Fibroblast of villous mesenchyme (primary cell): ENCODE measurements around the gene NECTIN1. TPM values are rescaled to one million over a fixed set of nuclear protein-coding genes. Genes with fewer than 3 reads are reported as not detected.

ENCODE experiments used
- DNase-seq: peaks from one replicate; pipeline ENCODE4 v3.0.0-alpha.2; 2010; ENCODE audit warnings: low read depth
- H3K4me3 ChIP-seq: 2 replicates; pipeline ENCODE4 v1.5.1; 2011; ENCODE audit warnings: low read depth, mild to moderate bottlenecking, low read length
- total RNA-seq: library from RNA; depleted of rRNA; stranded (reverse); fragments of >200 nt; gene quantifications from 2 replicates; pipeline ENCODE4 v1.2.3, GENCODE V29; 2012
- TF ChIP-seq, protein P1 (sequence below): IDR thresholded peaks from 2 replicates; pipeline ENCODE4 v1.5.1; 2012; ENCODE audit warnings: low read depth, mild to moderate bottlenecking, low read length; ENCODE audit not compliant: insufficient read depth

Gene NECTIN1, protein sequence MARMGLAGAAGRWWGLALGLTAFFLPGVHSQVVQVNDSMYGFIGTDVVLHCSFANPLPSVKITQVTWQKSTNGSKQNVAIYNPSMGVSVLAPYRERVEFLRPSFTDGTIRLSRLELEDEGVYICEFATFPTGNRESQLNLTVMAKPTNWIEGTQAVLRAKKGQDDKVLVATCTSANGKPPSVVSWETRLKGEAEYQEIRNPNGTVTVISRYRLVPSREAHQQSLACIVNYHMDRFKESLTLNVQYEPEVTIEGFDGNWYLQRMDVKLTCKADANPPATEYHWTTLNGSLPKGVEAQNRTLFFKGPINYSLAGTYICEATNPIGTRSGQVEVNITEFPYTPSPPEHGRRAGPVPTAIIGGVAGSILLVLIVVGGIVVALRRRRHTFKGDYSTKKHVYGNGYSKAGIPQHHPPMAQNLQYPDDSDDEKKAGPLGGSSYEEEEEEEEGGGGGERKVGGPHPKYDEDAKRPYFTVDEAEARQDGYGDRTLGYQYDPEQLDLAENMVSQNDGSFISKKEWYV
- 3.9 and 4.8 TPM in 2 replicates for total RNA-seq

DNA sequence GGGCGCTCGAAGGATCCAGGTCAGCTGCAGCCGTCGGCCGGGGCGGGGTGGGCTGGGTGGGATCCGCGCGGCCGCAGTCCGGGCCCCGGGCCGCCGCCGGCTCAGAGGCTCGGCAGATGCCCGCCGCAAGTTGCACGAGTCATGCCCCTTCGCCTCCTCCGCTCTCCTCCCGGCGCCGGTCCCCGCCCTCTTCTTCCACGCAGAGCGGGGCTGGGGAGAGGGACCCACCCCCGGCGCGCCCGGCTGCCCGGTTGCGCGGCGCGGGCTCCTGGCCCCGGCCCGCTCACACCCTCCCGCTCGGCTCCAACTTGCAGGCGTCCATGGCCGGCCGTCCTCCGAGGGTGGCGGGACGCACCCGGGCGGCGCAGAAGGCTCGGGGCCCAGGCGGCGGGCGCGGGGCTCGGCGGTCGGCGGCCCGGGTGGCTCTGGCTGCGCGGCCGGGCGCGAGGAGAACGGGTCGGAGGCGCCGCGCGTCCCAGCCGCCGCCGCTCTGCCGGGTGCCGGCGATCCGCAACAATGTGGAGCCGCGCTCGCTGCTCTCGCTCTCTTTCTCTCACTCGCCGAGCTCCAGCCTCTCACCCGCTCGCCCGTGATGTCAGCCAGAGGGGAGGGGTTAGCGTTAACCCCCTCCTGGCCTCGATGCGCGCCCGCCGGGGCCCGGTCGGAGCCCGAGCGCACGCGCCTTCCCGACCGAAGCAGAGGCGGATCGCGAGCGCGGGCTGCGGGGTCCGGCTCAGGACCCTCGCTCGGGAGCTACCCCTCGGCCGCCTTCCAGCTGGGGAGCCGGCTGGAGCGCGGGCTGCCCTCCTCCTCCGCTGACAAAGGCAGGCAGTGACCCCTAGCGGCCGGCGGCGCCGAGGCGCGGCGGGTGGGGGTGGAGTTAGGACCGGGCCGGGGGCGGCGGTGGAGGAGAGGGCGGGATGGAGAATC lies at the start of gene NECTIN1:
Gene NECTIN1 (minus strand): TSS at position 550 of the 930 bp plus-strand sequence. CDS start 647 bp downstream, outside the sequence.
- DNase-seq = peak; percentile 80
- TF ChIP-seq, protein P1, sequence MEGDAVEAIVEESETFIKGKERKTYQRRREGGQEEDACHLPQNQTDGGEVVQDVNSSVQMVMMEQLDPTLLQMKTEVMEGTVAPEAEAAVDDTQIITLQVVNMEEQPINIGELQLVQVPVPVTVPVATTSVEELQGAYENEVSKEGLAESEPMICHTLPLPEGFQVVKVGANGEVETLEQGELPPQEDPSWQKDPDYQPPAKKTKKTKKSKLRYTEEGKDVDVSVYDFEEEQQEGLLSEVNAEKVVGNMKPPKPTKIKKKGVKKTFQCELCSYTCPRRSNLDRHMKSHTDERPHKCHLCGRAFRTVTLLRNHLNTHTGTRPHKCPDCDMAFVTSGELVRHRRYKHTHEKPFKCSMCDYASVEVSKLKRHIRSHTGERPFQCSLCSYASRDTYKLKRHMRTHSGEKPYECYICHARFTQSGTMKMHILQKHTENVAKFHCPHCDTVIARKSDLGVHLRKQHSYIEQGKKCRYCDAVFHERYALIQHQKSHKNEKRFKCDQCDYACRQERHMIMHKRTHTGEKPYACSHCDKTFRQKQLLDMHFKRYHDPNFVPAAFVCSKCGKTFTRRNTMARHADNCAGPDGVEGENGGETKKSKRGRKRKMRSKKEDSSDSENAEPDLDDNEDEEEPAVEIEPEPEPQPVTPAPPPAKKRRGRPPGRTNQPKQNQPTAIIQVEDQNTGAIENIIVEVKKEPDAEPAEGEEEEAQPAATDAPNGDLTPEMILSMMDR = peak; percentile 78
- H3K4me3 ChIP-seq = peak within 1 kb of the TSS; percentile 75

DNA sequence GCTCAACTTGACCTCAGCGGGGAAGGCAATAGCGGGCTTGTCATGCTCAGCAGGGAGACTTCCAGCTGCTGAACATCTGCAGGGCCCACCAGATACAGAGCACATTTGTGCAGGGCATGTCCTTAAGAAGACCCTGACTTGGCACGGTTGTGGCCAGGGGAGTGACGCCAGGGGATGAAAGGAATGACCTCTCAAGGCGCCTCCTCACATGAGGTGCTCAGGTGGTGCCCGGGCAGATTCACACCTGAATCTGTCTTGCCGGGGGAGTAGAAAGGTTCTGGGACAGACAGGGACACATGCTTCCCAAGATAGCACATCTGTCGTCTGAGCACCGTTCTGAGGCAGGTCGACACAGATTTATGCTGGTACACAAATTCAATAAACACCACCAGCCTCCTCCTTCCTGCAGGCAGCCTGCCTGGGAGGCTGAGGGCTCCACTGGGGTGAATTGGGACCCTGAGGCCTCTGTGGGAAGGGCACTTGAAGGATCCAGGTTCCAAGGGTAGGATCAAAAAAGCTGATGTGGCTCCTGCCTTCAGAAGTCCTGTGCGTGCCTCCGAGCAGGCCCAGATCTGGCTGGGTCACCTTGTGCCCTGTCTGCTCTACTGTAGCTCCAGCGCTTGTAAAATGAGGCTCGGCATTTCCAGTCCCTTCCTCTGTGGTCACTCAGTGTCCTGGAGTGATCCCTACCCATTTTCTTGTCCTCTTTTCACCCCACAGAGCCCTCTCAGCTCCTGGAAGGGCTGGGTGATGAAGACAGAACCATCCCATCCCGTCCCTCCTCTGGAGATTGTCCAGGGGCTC lies 49.6 kb upstream of the NECTIN1 start:
- DNase-seq = no peak
- H3K4me3 ChIP-seq = no peak overlapping the region
- TF ChIP-seq, protein P1 = no peak

DNA sequence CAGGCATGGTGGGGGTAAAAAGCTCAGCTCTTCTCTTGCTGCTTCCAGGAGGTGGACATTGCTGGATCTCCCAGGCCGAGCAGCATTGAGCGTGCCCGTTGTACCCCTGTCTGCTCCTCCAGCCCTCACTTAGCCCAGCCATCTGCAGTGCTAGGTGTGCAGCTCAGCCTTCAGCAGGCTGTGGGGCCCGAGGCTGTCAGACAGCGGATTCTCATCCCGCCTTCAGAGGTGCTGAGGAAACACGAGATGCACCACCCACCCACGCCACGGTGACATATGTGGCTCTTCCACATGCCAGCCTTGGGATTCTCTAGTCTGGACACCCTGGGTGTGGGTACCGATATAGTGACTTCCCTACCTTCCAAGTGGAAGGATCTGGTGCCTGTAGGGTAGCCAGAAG lies 48.9 kb upstream of the NECTIN1 start:
- H3K4me3 ChIP-seq = no peak overlapping the region
- TF ChIP-seq, protein P1 = no peak
- DNase-seq = no peak

DNA sequence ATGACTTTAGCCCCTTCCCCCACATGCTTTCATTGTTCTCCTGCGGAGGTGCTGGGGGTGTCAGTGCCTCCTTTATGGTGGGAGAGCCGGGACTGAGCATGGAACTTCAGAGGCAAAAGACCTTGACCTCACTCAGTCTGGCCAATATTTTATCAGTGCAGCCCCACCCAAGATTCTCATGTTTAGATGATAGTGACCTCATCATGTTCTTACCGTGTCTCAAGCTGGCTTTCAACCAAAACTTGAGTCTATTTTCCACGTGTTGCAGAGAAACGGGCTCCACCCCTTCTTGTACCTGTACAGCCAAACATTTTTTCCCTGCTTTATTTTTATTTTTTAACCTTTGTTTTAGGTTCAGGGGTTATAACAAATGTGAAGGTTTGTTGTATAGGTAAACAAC lies 47.7 kb upstream of the NECTIN1 start:
- no peak overlapping the region for H3K4me3 ChIP-seq
- TF ChIP-seq, protein P1 = no peak
- no peak for DNase-seq

DNA sequence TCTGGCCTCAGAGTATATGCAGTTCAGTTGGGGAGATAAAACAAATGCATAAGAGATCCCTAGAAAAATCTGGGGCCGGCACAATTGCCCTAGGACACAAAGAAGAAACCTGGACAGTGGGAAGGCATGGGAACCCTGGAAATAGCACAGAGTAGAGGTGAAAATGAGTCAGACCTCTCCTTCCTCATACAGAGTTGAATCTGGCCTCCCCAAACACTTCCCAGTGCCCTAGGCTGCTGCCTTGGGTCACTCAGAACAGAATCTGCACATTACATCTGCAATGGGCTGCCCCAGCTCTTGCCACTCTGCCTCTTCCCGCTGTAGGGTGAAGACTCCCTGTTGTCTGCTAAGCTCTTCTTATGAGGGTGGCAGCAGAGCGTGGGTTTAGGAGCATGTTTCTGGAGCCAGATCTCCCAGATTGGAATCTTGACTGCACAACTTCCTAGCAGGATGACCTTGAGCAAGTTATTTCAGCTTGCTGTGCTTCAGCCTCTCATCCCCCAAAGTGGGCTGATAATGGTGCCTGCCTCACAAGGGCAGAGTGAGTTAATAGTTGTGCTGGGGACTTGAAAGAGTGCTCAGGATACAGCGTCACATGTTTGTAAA lies 47.1 kb upstream of the NECTIN1 start:
- TF ChIP-seq, protein P1 = no peak
- DNase-seq = no peak
- H3K4me3 ChIP-seq = no peak overlapping the region
